Smooth muscle cell (in vitro differentiated cells): ENCODE data around the gene KCNF1. TPM values are rescaled to one million over a fixed set of nuclear protein-coding genes. Genes with fewer than 3 reads are reported as not detected.

ENCODE experiments used
- DNase-seq: peaks from one replicate; lab custom pipeline; 2025; ENCODE audit not compliant: unreplicated experiment; lab: John Stamatoyannopoulos, UW
- H2AFZ ChIP-seq: fragments of 200-600 bp; sonication (generic); 2 replicates; pipeline ENCODE4 v1.6.0; 2016; ENCODE audit warnings: antibody characterized with exemption, low read depth, mild to moderate bottlenecking
- H3F3A ChIP-seq: fragments of 200-600 bp; sonication (generic); 2 replicates; pipeline ENCODE4 v1.6.0; 2017; ENCODE audit warnings: antibody characterized with exemption, low read depth
- H3K27ac ChIP-seq: fragments of 200-600 bp; sonication (generic); 2 replicates; pipeline ENCODE4 v1.5.1; 2016; ENCODE audit warnings: low read depth, mild to moderate bottlenecking
- H3K27me3 ChIP-seq: fragments of 200-600 bp; sonication (generic); 2 replicates; pipeline ENCODE4 v1.6.1; 2016; ENCODE audit warnings: low read depth, mild to moderate bottlenecking
- H3K36me3 ChIP-seq: fragments of 200-600 bp; sonication (generic); 2 replicates; pipeline ENCODE4 v1.5.1; 2016; ENCODE audit warnings: low read depth
- H3K4me1 ChIP-seq: fragments of 200-600 bp; sonication (generic); 2 replicates; pipeline ENCODE4 v1.5.1; 2016; ENCODE audit warnings: low read depth
- H3K4me2 ChIP-seq: fragments of 200-600 bp; sonication (generic); 2 replicates; pipeline ENCODE4 v1.6.0; 2016; ENCODE audit warnings: mild to moderate bottlenecking
- H3K4me3 ChIP-seq: fragments of 200-600 bp; sonication (generic); 2 replicates; pipeline ENCODE4 v1.5.1; 2016; ENCODE audit warnings: mild to moderate bottlenecking
- H3K79me2 ChIP-seq: fragments of 200-600 bp; sonication (generic); 2 replicates; pipeline ENCODE4 v1.6.0; 2016; ENCODE audit warnings: low read depth, mild to moderate bottlenecking
- H3K9ac ChIP-seq: fragments of 200-600 bp; sonication (generic); 2 replicates; pipeline ENCODE4 v1.6.0; 2016; ENCODE audit warnings: low read depth
- H3K9me3 ChIP-seq: fragments of 200-600 bp; sonication (generic); replicated peaks from 2 replicates; pipeline ENCODE4 v1.5.1; 2016; ENCODE audit warnings: low read depth
- H4K20me1 ChIP-seq: fragments of 200-600 bp; sonication (generic); 2 replicates; pipeline ENCODE4 v1.6.0; 2016; ENCODE audit warnings: low read depth
- WGBS: methylation state at CpG from one replicate; pipeline ENCODE4 v1.1.7; 2016; ENCODE audit warnings: low lambda C conversion rate; 5-methylcytosine and 5-hydroxymethylcytosine counted together
- polyA plus RNA-seq: library from polyadenylated mRNA; unstranded; fragments of >200 nt; fragmentation: Nextera tagmentation; extraction: Ambion mirVana; gene quantifications from 2 replicates; pipeline ENCODE4 v1.2.1, GENCODE V29; 2016
- total RNA-seq: library from RNA; depleted of rRNA; stranded (reverse); fragments of >200 nt; gene quantifications from 2 replicates; pipeline ENCODE4 v1.2.3, GENCODE V29; 2014
- TF ChIP-seq, protein P1 (sequence below): fragments of 200-600 bp; sonication (generic); IDR thresholded peaks from 2 replicates; pipeline ENCODE4 v1.5.1; 2017; ENCODE audit warnings: borderline replicate concordance, mild to moderate bottlenecking, antibody characterized with exemption; ENCODE audit not compliant: insufficient read depth, poor library complexity, severe bottlenecking

The KCNF1 gene, protein sequence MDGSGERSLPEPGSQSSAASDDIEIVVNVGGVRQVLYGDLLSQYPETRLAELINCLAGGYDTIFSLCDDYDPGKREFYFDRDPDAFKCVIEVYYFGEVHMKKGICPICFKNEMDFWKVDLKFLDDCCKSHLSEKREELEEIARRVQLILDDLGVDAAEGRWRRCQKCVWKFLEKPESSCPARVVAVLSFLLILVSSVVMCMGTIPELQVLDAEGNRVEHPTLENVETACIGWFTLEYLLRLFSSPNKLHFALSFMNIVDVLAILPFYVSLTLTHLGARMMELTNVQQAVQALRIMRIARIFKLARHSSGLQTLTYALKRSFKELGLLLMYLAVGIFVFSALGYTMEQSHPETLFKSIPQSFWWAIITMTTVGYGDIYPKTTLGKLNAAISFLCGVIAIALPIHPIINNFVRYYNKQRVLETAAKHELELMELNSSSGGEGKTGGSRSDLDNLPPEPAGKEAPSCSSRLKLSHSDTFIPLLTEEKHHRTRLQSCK
- 0.13 TPM in 1 of 2 replicates, not detected in the other for total RNA-seq
- 0.55 TPM in 1 of 2 replicates, not detected in the other for polyA plus RNA-seq

DNA sequence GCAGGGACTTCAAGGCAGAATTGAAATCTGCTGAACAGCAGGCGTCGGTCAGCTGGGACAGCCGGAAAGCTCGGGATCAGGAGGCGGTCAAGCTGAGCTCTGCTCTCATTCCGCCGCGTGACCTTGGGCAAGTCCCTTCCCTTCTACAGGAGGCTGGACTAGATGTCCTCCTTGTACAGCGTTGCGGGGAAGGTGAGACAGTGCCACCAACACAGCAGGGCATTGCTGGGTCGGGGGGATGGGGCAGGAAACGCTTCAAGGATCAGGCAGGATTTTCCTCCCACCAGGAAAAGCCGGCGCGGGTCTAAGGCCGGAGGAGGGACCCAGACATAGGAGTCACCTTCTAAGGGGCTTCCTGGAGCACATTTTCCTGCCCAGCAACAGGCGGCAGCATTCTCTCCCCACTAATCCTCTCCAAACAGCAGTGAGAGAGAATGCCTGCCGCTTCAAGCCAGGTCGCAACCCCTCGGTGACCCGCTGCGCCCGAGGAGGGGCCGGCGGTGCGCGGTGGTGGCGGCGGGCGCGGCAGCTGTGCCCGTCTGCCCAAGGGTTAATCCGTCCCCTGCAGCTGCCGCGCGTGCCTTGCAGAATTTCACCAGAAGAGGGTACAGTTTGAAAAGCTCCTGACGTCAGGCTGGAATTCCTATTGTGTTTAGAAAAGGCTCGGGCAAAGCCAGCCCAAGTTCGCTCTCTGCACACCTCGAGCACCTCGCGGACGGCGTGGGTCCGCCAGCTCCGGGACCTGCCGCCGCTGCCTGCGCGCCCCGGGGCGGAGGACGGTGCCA lies at the start of gene KCNF1:
KCNF1 (plus strand) TSS at position 644 of the 785 bp plus-strand sequence. CDS start 493 bp downstream, outside the sequence.
- WGBS = 12% methylated on average over 53 of the region's 53 CpGs
- Histone ChIP-seq H3K36me3 (no peaks in the 10 kb centered on the region), H3K4me1 (peaks cover 5% of the 10 kb centered on the region), H2AFZ (peak within 1 kb of the TSS; percentile 95), H3K9me3 (no peaks in the 10 kb centered on the region), H3K27ac (no peak within 1 kb of the TSS), H4K20me1 (no peaks in the 10 kb centered on the region), H3K79me2 (no peaks in the 10 kb centered on the region), H3K4me2 (peak within 1 kb of the TSS; percentile 97), H3K27me3 (peaks cover 37% of the 10 kb centered on the region), H3K4me3 (peak within 1 kb of the TSS; percentile 55), H3F3A (no peaks in the 10 kb centered on the region), H3K9ac (no peak within 1 kb of the TSS)
- DNase-seq = no peak
- TF ChIP-seq, protein P1, sequence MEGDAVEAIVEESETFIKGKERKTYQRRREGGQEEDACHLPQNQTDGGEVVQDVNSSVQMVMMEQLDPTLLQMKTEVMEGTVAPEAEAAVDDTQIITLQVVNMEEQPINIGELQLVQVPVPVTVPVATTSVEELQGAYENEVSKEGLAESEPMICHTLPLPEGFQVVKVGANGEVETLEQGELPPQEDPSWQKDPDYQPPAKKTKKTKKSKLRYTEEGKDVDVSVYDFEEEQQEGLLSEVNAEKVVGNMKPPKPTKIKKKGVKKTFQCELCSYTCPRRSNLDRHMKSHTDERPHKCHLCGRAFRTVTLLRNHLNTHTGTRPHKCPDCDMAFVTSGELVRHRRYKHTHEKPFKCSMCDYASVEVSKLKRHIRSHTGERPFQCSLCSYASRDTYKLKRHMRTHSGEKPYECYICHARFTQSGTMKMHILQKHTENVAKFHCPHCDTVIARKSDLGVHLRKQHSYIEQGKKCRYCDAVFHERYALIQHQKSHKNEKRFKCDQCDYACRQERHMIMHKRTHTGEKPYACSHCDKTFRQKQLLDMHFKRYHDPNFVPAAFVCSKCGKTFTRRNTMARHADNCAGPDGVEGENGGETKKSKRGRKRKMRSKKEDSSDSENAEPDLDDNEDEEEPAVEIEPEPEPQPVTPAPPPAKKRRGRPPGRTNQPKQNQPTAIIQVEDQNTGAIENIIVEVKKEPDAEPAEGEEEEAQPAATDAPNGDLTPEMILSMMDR = peak; percentile 8

DNA sequence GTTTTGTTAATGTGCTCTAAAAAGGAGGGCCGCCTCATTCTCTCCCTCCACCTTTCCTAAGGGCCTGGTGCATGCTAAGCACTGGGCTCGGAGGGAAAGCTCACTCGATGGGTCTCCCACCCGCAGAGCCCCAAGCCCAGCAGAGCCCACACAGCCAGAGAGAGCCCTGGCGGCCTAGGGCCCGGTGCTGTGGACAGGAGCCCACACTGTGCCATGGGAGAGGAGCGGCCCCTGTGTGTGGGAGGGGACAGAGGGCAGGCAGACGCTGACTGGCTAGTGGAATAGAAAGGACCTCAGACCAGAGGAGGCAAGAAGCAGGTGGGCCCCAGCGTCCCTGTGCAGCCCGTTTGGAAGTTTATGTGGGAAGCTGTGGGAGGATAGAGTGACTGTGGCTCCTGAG lies 49.4 kb upstream of the KCNF1 start:
- no peaks in the 10 kb centered on the region for H3K36me3 ChIP-seq

DNA sequence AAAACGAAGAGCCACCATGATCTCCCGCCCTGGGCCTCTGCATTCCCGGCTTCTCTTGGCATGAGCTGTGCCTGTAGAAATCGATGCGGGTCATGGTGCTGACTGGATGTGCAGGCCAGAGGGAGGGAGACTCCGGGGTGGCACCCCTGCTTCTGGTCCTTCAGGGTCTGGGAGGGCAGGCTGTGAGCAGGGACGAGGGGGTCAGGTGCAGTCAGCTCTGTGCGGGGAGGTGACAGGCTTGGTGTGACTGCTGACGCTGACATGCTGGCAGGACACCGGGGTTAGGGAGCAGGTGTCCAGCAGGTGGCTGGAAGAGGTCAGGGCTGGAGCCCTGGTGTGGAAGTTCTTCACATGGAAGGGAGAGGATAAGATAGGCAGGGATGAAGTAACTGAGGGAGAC lies 48.7 kb upstream of the KCNF1 start:
- no peak overlapping the region for H3K27ac ChIP-seq
- WGBS = 91% methylated on average over 10 of the region's 10 CpGs

More for the DNA sequence above, 49.4 kb upstream of the KCNF1 start:
- Histone ChIP-seq H3K27me3 (peaks cover 12% of the 10 kb centered on the region), H3K4me2 (no peak overlapping the region), H3K4me3 (no peak overlapping the region), H4K20me1 (no peaks in the 10 kb centered on the region), H3K27ac (no peak overlapping the region), H3K9me3 (no peaks in the 10 kb centered on the region), H3F3A (no peaks in the 10 kb centered on the region), H3K79me2 (no peaks in the 10 kb centered on the region), H2AFZ (no peak overlapping the region), H3K4me1 (peaks cover 6% of the 10 kb centered on the region), H3K9ac (no peak overlapping the region)
- 85% methylated on average over 10 of the region's 10 CpGs for WGBS
- TF ChIP-seq, protein P1 = no peak
- DNase-seq = no peak

More for the DNA sequence above, 48.7 kb upstream of the KCNF1 start:
- Histone ChIP-seq H3K9ac (no peak overlapping the region), H3F3A (no peaks in the 10 kb centered on the region), H3K36me3 (no peaks in the 10 kb centered on the region), H3K79me2 (no peaks in the 10 kb centered on the region), H3K4me3 (no peak overlapping the region), H4K20me1 (no peaks in the 10 kb centered on the region), H3K4me1 (peaks cover 6% of the 10 kb centered on the region), H3K9me3 (no peaks in the 10 kb centered on the region), H2AFZ (no peak overlapping the region), H3K27me3 (peaks cover 12% of the 10 kb centered on the region), H3K4me2 (no peak overlapping the region)
- DNase-seq = no peak
- TF ChIP-seq, protein P1 = no peak
